GM19455 (cell line): ENCODE data around the gene RNF220.

Experiments used
- ATAC-seq: cut with Tn5 transposase; IDR thresholded peaks from one replicate; pipeline ENCODE4 v1.9.1; 2021; ENCODE audit not compliant: unreplicated experiment

RNF220 gene

DNA sequence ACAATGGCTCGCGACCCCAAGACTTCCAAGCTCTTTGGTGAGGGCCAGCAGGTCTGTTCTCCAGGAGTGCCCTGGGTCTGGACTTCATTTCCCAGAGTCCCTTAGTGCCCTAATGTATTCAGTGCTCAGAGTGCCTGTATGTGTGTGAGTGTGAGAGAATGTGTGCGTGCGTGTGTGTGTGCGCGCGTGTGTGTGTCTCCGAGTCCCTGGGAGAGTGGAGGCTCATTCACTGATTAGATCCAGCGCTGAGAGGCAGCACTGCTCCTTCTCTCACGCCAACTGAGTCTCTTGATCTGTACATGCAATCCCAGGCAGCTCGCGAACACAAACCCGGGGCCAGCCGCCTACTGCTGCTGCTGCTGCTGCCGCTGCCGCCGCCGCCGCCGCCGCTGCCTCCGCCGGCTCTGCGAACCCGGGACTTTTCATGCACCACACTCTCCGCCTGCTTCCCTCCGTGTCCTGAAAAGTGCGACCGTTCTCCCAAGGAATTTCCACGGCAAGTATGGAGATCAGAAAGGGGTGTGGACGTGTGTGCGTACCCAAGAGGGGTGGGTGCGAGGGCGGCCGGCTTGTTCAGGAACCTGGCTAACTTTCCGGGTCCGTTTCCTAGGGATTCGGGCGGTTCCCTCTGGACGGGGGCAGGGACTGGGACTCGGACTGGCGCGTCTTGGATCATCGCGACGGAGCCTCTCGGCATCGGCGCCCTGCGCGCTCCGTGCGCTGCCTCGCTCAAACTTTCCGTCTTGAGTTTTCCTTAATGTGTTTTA is at the start of gene RNF220:
TSS of gene RNF220 (plus strand) at position 225 of the 767 bp plus-strand sequence.
- no peak for ATAC-seq

DNA sequence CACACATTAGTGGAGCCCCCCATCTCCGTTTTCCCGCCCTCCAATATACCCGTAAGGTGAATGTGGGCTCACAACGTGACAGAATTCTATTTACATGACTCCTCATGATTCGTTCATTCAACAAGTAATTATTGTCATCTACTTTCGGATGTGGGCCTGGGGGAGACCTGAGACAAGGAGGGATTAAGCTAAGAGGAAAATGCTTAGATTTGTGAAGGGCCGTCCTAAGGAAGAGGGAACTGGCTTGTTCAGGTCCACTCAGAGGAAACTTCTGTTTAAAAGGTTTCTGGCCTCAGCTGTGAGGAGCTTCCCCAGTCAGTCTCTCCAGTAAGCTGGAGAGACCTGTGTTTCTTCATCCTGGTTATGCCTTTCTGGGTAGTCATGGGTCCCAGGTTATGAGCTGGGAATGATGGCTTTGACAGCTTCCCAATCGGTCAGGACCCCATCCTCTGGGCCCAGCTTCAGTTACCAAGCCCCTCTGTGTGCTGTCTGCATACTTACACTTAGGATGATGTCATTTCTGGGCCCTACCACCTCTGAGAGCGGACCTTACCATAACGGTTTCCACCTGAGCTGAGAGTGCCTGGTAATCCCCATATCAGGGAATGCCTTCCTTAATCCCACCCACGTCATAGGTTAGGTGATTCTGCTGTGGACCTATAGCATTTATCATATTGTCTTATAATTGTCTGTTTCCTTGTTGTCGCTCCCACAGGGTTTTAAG is 49.3 kb upstream of the RNF220 start:
- no peak for ATAC-seq

GRCh38 chr1:44357710-44358109 is 47.3 kb upstream of the RNF220 start:
- ATAC-seq = no peak

DNA sequence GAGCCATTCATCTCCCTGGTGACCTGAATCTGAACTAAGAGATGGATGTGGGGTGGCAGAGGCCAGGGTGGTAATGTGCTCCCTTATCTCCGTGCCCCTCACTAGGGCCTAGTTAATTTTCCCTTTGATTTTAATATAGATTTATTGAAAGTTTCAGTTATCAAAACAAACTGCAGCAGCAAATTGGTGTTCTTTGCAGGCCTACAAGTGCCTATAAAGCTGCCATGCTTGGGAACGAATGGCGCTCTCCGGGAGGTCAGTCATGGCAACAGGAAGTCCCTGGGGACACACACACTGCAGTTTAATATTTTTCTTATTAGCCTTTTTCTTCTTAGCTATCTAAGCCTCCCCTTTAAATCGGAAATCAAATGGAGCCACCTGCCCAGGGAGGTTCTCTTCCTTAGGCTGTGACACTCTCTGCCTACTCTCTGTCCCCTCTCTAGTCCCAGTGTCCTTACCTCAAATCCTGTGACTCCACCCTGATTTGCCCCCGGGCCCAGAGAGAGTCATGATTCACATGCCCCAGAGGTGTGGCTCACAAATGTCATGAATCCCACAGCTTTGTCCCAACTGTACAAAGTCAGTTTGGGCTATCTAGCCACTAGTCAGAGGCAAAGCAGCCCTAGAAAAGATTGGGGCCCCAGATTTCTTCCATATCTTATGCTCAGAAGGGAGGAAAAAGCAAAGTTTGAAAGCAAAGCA is 45.7 kb upstream of the RNF220 start:
- no peak for ATAC-seq

- no peak for ATAC-seq
Measured at GRCh38 chr1:44361478-44361877, 43.6 kb upstream of the RNF220 start.

GRCh38 chr1:44366371-44366975 is 38.6 kb upstream of the RNF220 start:
- ATAC-seq = no peak

DNA sequence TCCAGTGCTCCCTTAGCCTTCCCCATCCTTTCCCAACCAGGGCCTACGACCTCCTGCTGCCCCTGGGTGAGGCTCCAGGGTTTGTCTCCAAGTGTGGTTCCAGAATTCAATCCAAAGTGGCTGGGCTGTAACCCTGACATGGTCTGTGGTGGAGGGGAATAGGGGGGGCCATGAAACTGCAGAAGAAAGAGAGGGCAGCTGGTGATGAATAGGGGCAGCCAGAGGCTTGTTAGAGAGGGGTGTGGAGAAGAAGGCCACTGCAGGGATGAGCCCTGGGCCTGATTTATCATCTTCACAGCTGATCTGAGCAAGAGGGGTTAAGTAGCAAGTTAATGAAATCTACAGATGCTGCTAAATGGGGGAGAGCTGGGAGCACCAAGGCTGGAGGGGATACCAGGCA is 37.1 kb upstream of the RNF220 start:
- no peak for ATAC-seq

GRCh38 chr1:44368471-44369151 is 36.4 kb upstream of the RNF220 start:
- no peak for ATAC-seq

DNA sequence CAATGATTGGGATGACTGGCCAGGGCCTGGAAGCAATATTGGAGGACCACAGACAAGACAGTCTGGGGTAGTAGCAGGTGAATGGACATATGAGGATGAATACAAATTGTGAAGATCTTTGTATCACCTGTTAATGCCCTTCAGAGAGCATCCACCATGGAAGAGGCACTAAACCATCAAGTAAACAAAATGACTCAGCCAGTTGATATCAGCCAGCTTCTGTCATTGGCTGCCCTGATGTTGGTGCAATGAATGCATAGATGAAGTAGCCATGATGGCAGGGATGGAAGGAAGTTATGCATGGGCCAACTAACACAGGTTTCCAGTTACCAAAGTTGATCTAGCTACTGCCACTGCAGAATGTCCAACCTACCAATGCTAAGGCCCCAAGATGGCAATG is 33.8 kb upstream of the RNF220 start:
- no peak for ATAC-seq

- ATAC-seq = no peak
Measured at GRCh38 chr1:44375547-44375946, 29.5 kb upstream of the RNF220 start.

- no peak for ATAC-seq
Measured at GRCh38 chr1:44377925-44378784, 26.9 kb upstream of the RNF220 start.

DNA sequence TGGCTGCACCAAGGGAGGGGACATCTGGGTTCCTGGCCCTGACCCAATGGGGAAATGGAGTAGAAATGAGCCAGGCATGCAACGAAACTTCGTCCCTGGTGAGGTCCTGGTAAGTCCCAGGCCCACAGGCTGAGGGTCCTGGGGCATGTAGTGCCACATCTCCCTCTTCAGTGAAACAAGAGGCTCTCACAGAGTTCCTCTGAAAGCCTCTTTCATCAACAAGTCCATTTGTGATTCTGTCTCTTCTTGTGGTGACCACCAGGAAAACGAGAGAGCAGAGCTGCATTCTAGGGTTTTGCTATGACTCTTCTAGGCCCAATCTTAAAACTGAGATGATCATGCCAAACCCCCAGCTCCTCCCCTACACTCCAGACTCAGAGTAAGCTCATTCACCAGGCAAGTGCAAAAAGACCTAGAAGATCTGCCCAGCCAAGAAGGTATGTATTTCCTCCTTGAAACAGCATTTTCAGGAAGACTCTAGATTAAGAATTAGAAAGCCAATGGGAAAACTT is 24.3 kb upstream of the RNF220 start:
- no peak for ATAC-seq

- no peak for ATAC-seq
Measured at GRCh38 chr1:44388551-44388950, 16.5 kb upstream of the RNF220 start.

DNA sequence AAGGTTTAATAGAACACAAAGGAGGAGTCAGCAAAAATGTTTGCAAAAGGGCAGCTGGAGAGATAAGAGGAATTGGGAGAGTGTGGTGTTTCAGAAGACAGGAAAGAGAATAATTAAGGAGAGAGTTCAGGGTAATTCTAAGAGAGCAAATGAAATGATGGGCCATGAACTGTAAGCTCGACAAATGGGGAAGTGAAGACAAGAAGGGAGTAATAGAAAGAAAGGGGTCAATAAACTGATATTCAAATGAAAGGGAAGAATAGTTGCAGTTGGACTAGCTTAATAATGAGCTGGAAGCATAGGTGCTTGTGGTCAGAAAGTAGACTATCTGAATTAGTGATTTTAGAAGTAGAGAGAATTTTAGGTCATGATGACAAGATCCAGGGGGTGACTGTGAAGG is 15.6 kb upstream of the RNF220 start:
- ATAC-seq = no peak

DNA sequence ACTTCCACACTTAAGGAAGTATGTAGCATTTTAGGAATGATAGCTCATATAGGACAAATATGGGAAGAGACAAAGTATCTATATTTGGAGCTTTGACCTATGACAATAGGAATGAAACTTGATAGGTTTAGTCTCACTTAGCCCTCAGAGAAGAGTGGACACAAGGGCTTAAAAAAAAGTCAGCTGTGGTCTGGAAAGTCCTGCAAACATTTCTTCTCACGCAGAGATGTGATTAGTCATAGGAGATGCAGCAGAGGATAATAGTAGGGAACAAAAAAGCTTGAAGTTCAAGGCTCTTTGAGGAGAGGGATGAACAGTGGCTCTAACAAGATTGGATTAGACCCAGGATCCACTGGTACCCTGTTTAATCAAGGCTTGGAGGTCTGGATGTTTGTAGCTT is 14.8 kb upstream of the RNF220 start:
- no peak for ATAC-seq

DNA sequence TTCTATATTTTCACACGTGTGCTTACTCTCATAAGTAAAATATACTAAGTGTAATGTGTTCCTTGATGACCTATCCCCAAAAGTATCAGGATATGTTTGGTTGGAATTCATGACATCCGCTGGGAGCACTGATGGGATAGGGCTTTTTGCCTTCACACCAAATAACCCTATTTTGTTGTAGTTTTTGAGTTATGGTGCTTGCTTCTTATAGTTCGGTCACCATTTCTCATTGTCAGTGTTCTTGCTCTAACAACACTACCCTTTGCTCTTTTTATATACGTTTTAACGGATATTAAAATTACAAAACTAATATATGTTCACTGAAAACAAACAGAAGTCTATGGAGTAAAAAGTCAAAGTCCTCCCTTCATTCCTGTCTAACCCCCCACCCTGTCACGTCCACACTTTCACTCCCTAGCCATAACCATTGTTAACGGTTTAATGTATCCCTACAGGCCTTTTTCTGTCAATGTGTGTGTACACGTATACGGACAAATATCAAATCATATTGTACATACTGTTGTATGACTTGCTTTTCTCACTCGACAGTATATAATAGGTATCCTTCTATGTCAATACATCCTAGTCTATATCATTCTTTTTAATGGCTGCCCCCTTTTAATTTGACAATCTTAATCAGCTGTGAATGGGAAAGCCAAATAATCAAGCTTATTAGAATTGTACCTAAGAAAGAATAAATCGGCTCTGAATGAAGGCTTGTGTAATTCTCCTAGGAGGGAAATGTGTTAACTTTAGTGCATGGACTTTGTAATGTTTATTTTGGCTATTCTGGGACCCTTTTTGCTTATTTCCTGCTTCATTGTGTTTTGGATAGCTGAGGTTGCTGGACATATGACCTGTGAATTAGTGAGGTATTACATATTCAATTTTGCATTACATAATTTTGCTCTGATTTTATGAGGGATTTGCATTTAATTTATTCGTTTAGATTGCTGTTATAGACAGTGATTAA is 3.5 kb upstream of the RNF220 start:
- no peak for ATAC-seq

GRCh38 chr1:44405798-44406736 is 1.0 kb downstream of the RNF220 start:
- ATAC-seq = no peak
